HG03342 (cell line): ENCODE data around the gene GPN1.
"Not testable (repeated sequence)": the region's sequence is repeated elsewhere in the genome, so short reads cannot be mapped to it uniquely, and the experiment has no call there.

Experiments
- ATAC-seq: cut with Tn5 transposase; IDR thresholded peaks from one replicate; pipeline ENCODE4 v1.9.1; 2021; ENCODE audit warnings: mild to moderate bottlenecking, moderate library complexity; ENCODE audit not compliant: unreplicated experiment

GPN1 gene

DNA sequence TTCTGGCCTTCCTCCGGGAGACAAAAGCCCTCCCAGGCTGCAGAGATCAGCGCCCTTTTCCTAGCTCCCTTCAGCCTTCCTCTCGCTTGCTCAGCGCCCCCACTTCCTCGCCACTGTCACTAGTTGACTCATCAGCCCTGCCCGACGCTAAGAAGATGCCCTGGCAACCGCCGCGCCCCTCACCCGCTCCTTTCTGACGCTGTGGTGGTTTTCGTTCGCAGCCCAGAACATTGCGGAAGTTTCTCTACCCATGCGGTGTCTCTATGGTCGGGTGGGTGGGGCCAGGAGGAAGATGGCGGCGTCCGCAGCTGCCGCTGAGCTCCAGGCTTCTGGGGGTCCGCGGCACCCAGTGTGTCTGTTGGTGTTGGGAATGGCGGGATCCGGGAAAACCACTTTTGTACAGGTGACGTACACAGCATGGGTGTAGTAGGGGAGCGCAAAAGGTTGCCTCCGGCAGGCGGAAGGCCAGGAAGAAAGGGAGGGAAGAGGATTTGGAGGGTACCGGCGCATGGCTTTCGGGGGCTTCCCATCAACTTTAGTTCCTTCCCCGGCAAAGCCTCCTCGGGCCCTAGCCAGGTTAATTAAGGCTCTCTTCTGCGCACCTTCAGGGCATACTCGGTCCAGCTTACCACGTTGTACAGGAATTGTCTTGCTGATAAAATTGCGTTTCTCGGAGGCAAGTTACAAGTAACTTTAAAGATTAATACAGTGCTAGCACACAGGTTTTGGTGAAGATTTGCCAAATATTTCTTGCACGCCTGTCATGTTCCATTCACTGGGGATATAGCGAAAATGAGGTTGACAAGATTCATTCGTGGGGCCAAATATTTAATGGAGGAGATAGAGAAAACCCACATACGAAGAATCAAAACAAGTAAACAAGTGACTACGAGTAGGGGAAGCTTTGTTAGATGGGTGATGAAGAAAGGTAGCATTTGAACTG lies at the start of gene GPN1, which contains the start of gene CCDC121:
GPN1 (plus strand) TSS at position 284 of the 943 bp plus-strand sequence; CDS start at position 293, 9 bp downstream.
CCDC121 (minus strand) TSS at position 246 of the 943 bp plus-strand sequence. CDS start 1,213 bp downstream, outside the sequence.
- peak; percentile 96 for ATAC-seq

GRCh38 chr2:27581417-27582128 lies 47.3 kb upstream of the GPN1 start:
- ATAC-seq = no peak

- no peak for ATAC-seq
Measured at GRCh38 chr2:27582129-27582694, 46.6 kb upstream of the GPN1 start.

DNA sequence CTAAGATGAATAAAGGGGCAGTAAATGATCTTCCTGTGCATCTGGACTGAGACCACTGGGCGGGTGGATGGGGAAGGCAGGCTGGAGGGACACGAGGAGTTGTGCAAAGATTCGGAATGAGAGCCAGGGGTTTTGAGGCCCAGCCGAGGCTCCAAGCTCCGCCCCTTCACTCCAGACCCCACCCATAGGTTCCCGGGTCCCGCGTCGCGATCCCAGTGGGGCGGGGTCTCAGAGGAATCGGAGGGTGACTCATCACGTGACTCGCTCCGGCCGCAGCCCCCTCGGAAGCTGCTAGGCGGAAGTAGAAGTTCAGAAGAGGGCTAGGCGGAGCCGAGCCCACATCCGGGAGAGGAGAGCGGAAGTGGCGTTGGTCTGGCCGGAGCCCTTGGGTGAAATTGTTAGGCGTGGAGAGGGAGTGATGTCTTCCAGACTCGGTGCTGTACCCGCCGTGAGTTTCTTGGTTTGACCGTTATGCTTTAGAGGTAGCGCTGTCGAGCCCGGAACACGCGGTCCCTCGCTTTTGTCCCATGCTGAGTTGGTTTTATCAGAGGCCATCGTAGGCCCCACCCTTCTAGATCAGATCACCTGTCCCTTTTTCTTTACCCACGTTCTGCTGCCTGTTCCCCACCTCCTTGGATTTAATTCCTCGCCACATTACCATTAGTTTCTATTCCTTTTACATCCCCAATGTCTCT lies 46.0 kb upstream of the GPN1 start, which contains the start of gene ZNF512:
ZNF512 (plus strand) TSS at position 348 of the 695 bp plus-strand sequence; CDS start at position 419, 71 bp downstream.
- ATAC-seq = peak; percentile 94

DNA sequence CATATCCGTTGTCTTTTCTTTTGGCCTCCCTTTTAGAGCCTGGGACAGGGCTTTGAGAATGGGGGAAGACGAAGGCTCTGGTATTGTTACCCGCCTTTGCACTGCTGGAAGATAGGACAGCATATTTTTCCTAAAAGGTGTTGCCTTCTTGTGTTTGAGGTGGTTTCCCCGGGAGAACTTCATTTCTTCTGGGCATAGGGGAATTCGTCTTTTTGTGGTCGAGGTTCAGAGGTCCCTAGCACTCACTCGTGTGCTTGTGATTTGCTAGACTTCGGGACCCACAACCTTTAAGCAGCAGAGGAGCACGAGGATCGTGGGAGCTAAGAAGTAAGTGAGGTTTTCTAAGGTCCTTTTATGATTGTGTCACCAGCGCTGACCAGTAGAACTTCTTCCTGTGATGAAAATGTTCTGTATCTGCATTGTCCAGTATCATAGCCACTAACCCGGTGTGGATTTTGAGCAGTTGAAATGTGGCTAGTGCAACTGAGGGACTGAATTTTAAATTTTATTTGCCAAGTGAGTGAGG lies 45.4 kb upstream of the GPN1 start:
- ATAC-seq = no peak

DNA sequence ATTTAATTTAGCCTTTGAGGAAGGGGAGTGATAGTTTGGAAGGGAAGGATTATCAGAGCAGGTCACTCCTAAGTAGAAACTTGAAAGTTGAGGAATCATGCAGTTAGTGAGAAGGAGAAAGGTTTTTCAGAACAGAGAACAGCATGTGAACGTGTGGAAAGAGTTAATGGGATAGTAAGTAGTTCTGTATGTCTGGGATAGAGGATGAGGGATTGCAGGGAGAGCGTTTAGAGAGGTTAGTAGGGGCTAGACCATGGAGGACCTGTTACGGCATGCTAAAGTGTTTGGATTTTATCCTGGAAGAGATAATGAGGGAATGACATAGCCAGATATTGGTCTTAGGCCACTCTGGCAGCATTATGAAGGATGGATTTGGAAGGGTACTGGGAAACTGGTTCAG lies 44.3 kb upstream of the GPN1 start:
- ATAC-seq = no peak

GRCh38 chr2:27587025-27587424 lies 41.8 kb upstream of the GPN1 start:
- ATAC-seq = no peak

GRCh38 chr2:27588308-27588707 lies 40.5 kb upstream of the GPN1 start:
- no peak for ATAC-seq

DNA sequence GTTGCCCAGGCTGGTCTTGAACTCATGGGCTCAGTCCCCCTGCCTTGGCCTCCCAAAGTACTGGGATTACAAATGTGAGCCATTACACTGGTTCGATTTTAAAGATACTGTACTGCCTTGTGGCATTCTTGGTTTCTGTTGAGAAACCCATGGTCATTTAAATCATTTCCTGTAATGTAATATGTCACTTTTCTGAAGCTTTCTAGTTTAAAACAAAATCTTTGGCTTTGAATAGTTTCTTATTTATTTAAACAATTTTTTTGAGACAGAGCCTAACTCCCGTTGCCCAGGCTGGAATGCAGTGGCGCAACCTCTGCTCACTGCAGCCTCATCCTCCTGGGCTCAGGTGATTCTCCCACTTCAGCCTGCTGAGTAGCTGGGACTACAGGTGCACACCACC lies 37.1 kb upstream of the GPN1 start:
- no peak for ATAC-seq

DNA sequence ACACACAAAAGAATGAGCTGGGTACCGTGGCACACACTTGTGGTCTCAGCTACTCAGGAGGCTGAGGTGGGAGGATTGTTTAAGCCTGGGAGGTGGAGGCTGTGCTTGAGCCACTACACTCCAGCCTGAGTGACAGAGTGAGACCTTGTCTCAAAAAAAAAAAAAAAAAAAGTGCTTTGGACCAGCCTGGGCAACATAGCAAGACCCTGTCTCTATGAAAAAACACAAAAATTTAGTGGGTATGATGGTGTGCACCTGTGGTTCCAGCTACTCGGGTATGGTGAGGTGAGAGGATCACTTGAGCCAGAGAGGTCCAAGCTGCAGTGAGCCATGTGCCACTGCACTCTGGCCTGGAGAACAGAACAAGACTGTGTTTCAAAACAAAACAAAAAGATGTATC lies 35.6 kb upstream of the GPN1 start:
- ATAC-seq = no peak

DNA sequence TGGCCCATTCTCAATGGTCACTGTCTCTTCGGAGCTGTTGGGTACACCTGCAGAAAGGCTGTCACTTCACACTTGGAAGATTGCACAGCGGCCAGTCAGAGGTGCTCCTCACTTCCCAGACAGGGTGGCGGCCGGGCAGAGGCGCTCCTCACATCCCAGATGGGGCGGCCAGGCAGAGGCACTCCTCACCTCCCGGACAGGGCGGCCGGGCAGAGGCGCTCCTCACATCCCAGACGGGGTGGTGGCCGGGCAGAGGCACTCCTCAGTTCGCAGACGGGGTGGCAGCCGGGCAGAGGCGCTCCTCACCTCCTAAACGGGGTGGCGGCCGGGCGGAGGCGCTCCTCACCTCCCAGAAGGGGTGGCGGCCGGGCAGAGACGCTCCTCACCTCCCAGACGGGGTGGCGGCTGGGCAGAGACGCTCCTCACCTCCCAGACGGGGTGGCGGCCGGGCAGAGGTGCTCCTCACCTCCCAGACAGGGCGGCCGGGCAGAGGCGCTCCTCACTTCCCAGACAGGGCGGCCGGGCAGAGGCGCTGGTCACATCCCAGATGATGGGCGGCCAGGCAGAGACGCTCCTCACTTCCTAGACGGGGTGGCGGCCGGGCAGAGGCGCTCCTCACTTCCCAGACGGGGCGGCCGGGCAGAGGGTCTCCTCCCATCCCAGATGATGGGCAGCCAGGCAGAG lies 34.7 kb upstream of the GPN1 start:
- ATAC-seq = not testable (repeated sequence)

GRCh38 chr2:27595412-27595811 lies 33.4 kb upstream of the GPN1 start:
- not testable (repeated sequence) for ATAC-seq

DNA sequence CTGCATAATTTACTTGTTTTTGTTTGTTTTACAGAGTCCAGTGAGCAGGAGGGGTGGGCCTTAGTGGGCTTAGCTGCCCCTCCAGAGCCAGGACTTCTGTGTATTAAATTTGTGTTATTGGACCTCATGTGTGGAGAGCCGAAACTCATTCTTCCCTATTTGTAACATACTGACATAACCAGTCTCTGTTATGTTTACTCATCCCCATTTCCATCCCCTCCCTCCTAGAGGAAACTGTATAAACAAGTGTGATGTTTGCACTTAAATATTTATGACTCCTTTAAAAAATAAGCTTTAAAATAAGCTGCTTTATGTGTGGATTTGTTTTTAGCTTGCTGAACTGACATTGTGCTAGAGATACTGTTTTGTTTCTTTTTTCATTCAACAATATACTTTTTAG lies 32.2 kb upstream of the GPN1 start:
- no peak for ATAC-seq

DNA sequence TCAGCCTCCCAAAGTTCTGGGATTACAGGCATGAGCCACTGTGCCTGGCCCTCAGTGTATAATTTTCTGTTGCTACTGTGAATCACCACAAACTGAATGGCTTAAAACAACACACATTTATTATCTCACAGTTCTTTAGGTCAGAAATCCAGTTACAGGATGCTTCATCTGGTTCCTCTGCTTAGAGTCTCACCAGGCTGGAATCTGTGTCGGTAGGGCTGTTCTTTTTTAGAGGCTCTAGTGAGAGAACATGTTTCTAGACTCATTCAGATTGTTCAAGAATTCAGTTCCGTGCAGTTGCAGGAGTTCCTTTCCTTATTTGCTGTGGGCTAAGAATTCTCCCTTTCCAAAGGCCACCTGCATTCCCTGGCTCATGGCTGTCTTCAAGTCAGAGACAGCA lies 22.2 kb upstream of the GPN1 start:
- no peak for ATAC-seq

DNA sequence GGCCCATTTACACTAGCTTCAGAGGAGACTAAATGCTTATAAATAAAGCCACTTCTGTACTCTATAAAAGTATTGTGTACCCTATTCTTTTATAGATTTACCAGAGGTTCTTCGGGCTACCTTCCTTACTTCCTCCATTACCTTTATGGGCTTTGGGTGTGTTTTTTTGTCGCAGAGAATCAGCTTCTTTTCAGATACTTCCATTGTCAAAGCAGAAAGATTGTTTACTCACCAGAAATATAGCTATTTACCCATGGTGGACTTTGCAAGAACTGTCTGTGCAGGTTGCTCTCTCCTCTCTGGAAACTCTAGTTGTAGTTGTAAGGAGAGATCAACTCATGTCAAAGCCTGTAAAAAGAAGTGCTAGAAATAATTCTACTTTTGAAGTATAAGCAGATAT lies 14.9 kb upstream of the GPN1 start:
- no peak for ATAC-seq

GRCh38 chr2:27615316-27615715 lies 13.5 kb upstream of the GPN1 start:
- ATAC-seq = no peak

DNA sequence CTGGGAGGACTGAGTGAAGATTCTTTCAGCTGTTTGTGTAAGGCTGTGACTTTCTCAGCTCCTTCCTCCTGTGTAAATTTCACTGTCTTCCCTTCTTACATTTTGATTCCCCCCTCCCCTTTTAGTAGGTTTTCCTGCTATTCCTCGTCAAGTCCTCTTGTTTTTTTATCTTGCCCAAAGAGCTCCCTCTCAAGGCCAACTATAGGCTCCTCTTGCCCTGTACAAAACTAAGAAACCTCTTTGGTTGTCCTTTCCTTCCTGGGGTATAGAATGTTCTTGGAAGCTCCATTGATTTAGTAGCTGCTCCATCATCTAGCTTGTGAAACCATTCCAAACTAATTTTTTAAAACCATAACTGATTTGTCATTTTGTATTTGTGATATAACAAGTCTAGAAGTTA lies 7.3 kb upstream of the GPN1 start:
- no peak for ATAC-seq

DNA sequence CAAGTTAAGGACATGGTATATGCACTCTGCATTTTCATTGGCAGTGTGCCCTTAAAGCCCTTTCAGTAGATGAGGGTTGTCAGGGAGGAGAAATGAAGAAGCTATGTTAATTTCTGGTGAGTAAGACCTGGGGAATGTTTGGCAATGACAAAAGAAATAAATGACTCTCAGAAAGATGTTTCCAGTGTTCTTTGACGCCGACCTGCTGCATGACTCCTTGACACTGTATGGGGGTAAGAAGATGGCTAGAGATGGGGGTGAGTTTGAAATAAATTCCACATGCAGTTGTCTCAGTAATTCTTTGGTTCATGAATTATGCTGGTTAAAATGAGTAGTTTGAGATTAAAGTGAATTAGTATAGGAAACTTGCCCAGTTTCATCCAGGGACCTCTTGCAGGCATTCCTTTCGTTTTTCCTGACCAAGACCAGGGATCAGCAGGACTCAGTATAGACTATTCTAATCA lies 5.9 kb upstream of the GPN1 start:
- no peak for ATAC-seq

- ATAC-seq = no peak
Measured at GRCh38 chr2:27624943-27625342, 3.9 kb upstream of the GPN1 start.

DNA sequence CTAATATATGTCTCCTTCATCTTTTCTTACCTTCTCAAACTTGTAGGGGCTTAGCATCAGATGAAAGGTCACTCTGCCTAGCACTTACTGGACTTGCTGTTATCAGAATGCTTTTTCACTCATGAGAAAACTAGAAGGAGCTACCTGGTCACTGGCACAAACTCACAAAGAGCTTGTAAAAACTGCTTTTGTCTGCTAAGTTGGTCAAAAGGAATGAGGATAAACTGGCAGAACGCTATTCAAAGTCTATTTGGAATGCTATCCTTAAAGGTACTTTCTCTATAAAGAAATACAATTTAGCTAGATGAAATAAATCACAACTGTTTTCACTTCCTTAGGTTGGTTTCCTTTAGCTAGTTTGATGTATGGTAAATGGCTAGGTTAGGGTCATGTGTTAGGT lies 2.5 kb upstream of the GPN1 start:
- ATAC-seq = not testable (repeated sequence)
